ENCODE measurements around the gene SLC35F4.
"Not testable (repeated sequence)": the region's sequence is repeated elsewhere in the genome, so short reads cannot be mapped to it uniquely, and the experiment has no call there.

Gene SLC35F4

GRCh38 chr14:57729208-57730187 lies 136.4 kb downstream of the SLC35F4 start:
- Histone ChIP-seq H3K4me1 (ENCODE audit: control insufficient read depth, insufficient read depth, low read length) (peaks cover 4% of the 10 kb centered on the region), H3K9ac (ENCODE audit: low read length in 2 of 2) (no peak overlapping the region), H3K4me3 (ENCODE audit: low read length in 2 of 2) (no peak overlapping the region), H3K27me3 (ENCODE audit: control insufficient read depth in 1 of 2, insufficient read depth in 2 of 2, low read length in 2 of 2) (no peaks in the 10 kb centered on the region), H3K36me3 (ENCODE audit: control insufficient read depth in 2 of 2, insufficient read depth in 2 of 2, low read length in 2 of 2) (no peaks in the 10 kb centered on the region), H3K9me3 (ENCODE audit: control insufficient read depth in 2 of 2, low read length in 2 of 2) (no peaks in the 10 kb centered on the region), H3K27ac (ENCODE audit: low read length) (no peak overlapping the region)

- Histone ChIP-seq H3K4me1 (ENCODE audit: control insufficient read depth, insufficient read depth, low read length) (no peaks in the 10 kb centered on the region), H3K9ac (ENCODE audit: low read length in 2 of 2) (no peak overlapping the region), H3K36me3 (ENCODE audit: control insufficient read depth in 2 of 2, insufficient read depth in 2 of 2, low read length in 2 of 2) (no peaks in the 10 kb centered on the region), H3K4me3 (ENCODE audit: low read length in 2 of 2) (no peak overlapping the region), H3K9me3 (ENCODE audit: control insufficient read depth in 2 of 2, low read length in 2 of 2) (no peaks in the 10 kb centered on the region), H3K27ac (ENCODE audit: low read length) (no peak overlapping the region), H3K27me3 (ENCODE audit: control insufficient read depth in 1 of 2, insufficient read depth in 2 of 2, low read length in 2 of 2) (no peaks in the 10 kb centered on the region)
Observed at GRCh38 chr14:57725399-57726077, 140.4 kb downstream of the SLC35F4 start.

- H3K4me1 ChIP-seq (ENCODE audit: control insufficient read depth, insufficient read depth, low read length); H3K4me3 ChIP-seq (ENCODE audit: low read length in 2 of 2); H3K36me3 ChIP-seq (ENCODE audit: control insufficient read depth in 2 of 2, insufficient read depth in 2 of 2, low read length in 2 of 2); H3K27me3 ChIP-seq (ENCODE audit: control insufficient read depth in 1 of 2, insufficient read depth in 2 of 2, low read length in 2 of 2); H3K9me3 ChIP-seq (ENCODE audit: control insufficient read depth in 2 of 2, low read length in 2 of 2); H3K9ac ChIP-seq (ENCODE audit: low read length in 2 of 2); H3K27ac ChIP-seq (ENCODE audit: low read length): not testable (repeated sequence)
Observed at GRCh38 chr14:57722141-57722540, 143.8 kb downstream of the SLC35F4 start.

- no peaks in the 10 kb centered on the region for H3K4me1 ChIP-seq (ENCODE audit: control insufficient read depth, insufficient read depth, low read length)
- H3K9me3 ChIP-seq (ENCODE audit: control insufficient read depth in 2 of 2, low read length in 2 of 2) = peaks cover 0 to 7% of the 10 kb centered on the region in 2 donors
- H3K4me3 ChIP-seq (ENCODE audit: low read length in 2 of 2) = no peak overlapping the region
- no peaks in the 10 kb centered on the region for H3K36me3 ChIP-seq (ENCODE audit: control insufficient read depth in 2 of 2, insufficient read depth in 2 of 2, low read length in 2 of 2)
- H3K27ac ChIP-seq (ENCODE audit: low read length) = no peak overlapping the region
- no peaks in the 10 kb centered on the region for H3K27me3 ChIP-seq (ENCODE audit: control insufficient read depth in 1 of 2, insufficient read depth in 2 of 2, low read length in 2 of 2)
- no peak overlapping the region for H3K9ac ChIP-seq (ENCODE audit: low read length in 2 of 2)
Observed at GRCh38 chr14:57714487-57714931, 151.4 kb downstream of the SLC35F4 start.

- H3K36me3 ChIP-seq (ENCODE audit: control insufficient read depth in 2 of 2, insufficient read depth in 2 of 2, low read length in 2 of 2) = no peaks in the 10 kb centered on the region
- H3K4me3 ChIP-seq (ENCODE audit: low read length in 2 of 2) = no peak overlapping the region
- peaks cover 0 to 7% of the 10 kb centered on the region in 2 donors for H3K9me3 ChIP-seq (ENCODE audit: control insufficient read depth in 2 of 2, low read length in 2 of 2)
- H3K4me1 ChIP-seq (ENCODE audit: control insufficient read depth, insufficient read depth, low read length) = no peaks in the 10 kb centered on the region
- H3K27me3 ChIP-seq (ENCODE audit: control insufficient read depth in 1 of 2, insufficient read depth in 2 of 2, low read length in 2 of 2) = no peaks in the 10 kb centered on the region
- no peak overlapping the region for H3K9ac ChIP-seq (ENCODE audit: low read length in 2 of 2)
- H3K27ac ChIP-seq (ENCODE audit: low read length) = no peak overlapping the region
Observed at GRCh38 chr14:57712698-57713097, 153.2 kb downstream of the SLC35F4 start.

- no peaks in the 10 kb centered on the region for H3K27me3 ChIP-seq (ENCODE audit: control insufficient read depth in 1 of 2, insufficient read depth in 2 of 2, low read length in 2 of 2)
- H3K36me3 ChIP-seq (ENCODE audit: control insufficient read depth in 2 of 2, insufficient read depth in 2 of 2, low read length in 2 of 2) = no peaks in the 10 kb centered on the region
- H3K27ac ChIP-seq (ENCODE audit: low read length) = no peak overlapping the region
- H3K4me3 ChIP-seq (ENCODE audit: low read length in 2 of 2) = no peak overlapping the region
- no peak overlapping the region for H3K9ac ChIP-seq (ENCODE audit: low read length in 2 of 2)
- peaks cover 0 to 7% of the 10 kb centered on the region in 2 donors for H3K9me3 ChIP-seq (ENCODE audit: control insufficient read depth in 2 of 2, low read length in 2 of 2)
- H3K4me1 ChIP-seq (ENCODE audit: control insufficient read depth, insufficient read depth, low read length) = no peaks in the 10 kb centered on the region
Observed at GRCh38 chr14:57712102-57712501, 153.8 kb downstream of the SLC35F4 start.

- Histone ChIP-seq H3K36me3 (ENCODE audit: control insufficient read depth in 2 of 2, insufficient read depth in 2 of 2, low read length in 2 of 2) (no peaks in the 10 kb centered on the region), H3K9ac (ENCODE audit: low read length in 2 of 2) (no peak overlapping the region), H3K9me3 (ENCODE audit: control insufficient read depth in 2 of 2, low read length in 2 of 2) (peaks cover 0 to 7% of the 10 kb centered on the region in 2 donors), H3K27ac (ENCODE audit: low read length) (no peak overlapping the region), H3K4me1 (ENCODE audit: control insufficient read depth, insufficient read depth, low read length) (no peaks in the 10 kb centered on the region), H3K27me3 (ENCODE audit: control insufficient read depth in 1 of 2, insufficient read depth in 2 of 2, low read length in 2 of 2) (no peaks in the 10 kb centered on the region), H3K4me3 (ENCODE audit: low read length in 2 of 2) (no peak overlapping the region)
Observed at GRCh38 chr14:57709909-57710308, 156.0 kb downstream of the SLC35F4 start.

GRCh38 chr14:57709086-57709485 lies 156.8 kb downstream of the SLC35F4 start:
- not testable (repeated sequence) for H3K9me3 ChIP-seq (ENCODE audit: control insufficient read depth in 2 of 2, low read length in 2 of 2); H3K27ac ChIP-seq (ENCODE audit: low read length); H3K4me1 ChIP-seq (ENCODE audit: control insufficient read depth, insufficient read depth, low read length); H3K36me3 ChIP-seq (ENCODE audit: control insufficient read depth in 2 of 2, insufficient read depth in 2 of 2, low read length in 2 of 2); H3K9ac ChIP-seq (ENCODE audit: low read length in 2 of 2); H3K27me3 ChIP-seq (ENCODE audit: control insufficient read depth in 1 of 2, insufficient read depth in 2 of 2, low read length in 2 of 2); H3K4me3 ChIP-seq (ENCODE audit: low read length in 2 of 2)

- Histone ChIP-seq H3K4me3 (ENCODE audit: low read length in 2 of 2) (no peak overlapping the region), H3K9ac (ENCODE audit: low read length in 2 of 2) (no peak overlapping the region), H3K4me1 (ENCODE audit: control insufficient read depth, insufficient read depth, low read length) (no peaks in the 10 kb centered on the region), H3K27ac (ENCODE audit: low read length) (no peak overlapping the region), H3K36me3 (ENCODE audit: control insufficient read depth in 2 of 2, insufficient read depth in 2 of 2, low read length in 2 of 2) (no peaks in the 10 kb centered on the region), H3K27me3 (ENCODE audit: control insufficient read depth in 1 of 2, insufficient read depth in 2 of 2, low read length in 2 of 2) (no peaks in the 10 kb centered on the region), H3K9me3 (ENCODE audit: control insufficient read depth in 2 of 2, low read length in 2 of 2) (peaks cover 0 to 7% of the 10 kb centered on the region in 2 donors)
Observed at GRCh38 chr14:57707219-57707618, 158.7 kb downstream of the SLC35F4 start.

GRCh38 chr14:57704763-57705162 lies 161.1 kb downstream of the SLC35F4 start:
- Histone ChIP-seq H3K4me1 (ENCODE audit: control insufficient read depth, insufficient read depth, low read length) (no peaks in the 10 kb centered on the region), H3K9ac (ENCODE audit: low read length in 2 of 2) (no peak overlapping the region), H3K27me3 (ENCODE audit: control insufficient read depth in 1 of 2, insufficient read depth in 2 of 2, low read length in 2 of 2) (no peaks in the 10 kb centered on the region), H3K9me3 (ENCODE audit: control insufficient read depth in 2 of 2, low read length in 2 of 2) (peaks cover 0 to under 1% of the 10 kb centered on the region in 2 donors), H3K27ac (ENCODE audit: low read length) (no peak overlapping the region), H3K36me3 (ENCODE audit: control insufficient read depth in 2 of 2, insufficient read depth in 2 of 2, low read length in 2 of 2) (no peaks in the 10 kb centered on the region), H3K4me3 (ENCODE audit: low read length in 2 of 2) (no peak overlapping the region)

GRCh38 chr14:57699947-57700346 lies 165.9 kb downstream of the SLC35F4 start:
- Histone ChIP-seq H3K27ac (ENCODE audit: low read length) (no peak overlapping the region), H3K4me3 (ENCODE audit: low read length in 2 of 2) (no peak overlapping the region), H3K27me3 (ENCODE audit: control insufficient read depth in 1 of 2, insufficient read depth in 2 of 2, low read length in 2 of 2) (no peaks in the 10 kb centered on the region), H3K36me3 (ENCODE audit: control insufficient read depth in 2 of 2, insufficient read depth in 2 of 2, low read length in 2 of 2) (no peaks in the 10 kb centered on the region), H3K4me1 (ENCODE audit: control insufficient read depth, insufficient read depth, low read length) (no peaks in the 10 kb centered on the region), H3K9ac (ENCODE audit: low read length in 2 of 2) (no peak overlapping the region), H3K9me3 (ENCODE audit: control insufficient read depth in 2 of 2, low read length in 2 of 2) (no peaks in the 10 kb centered on the region)
